ENCODE results near the gene CD8B.

The CD8B gene

DNA sequence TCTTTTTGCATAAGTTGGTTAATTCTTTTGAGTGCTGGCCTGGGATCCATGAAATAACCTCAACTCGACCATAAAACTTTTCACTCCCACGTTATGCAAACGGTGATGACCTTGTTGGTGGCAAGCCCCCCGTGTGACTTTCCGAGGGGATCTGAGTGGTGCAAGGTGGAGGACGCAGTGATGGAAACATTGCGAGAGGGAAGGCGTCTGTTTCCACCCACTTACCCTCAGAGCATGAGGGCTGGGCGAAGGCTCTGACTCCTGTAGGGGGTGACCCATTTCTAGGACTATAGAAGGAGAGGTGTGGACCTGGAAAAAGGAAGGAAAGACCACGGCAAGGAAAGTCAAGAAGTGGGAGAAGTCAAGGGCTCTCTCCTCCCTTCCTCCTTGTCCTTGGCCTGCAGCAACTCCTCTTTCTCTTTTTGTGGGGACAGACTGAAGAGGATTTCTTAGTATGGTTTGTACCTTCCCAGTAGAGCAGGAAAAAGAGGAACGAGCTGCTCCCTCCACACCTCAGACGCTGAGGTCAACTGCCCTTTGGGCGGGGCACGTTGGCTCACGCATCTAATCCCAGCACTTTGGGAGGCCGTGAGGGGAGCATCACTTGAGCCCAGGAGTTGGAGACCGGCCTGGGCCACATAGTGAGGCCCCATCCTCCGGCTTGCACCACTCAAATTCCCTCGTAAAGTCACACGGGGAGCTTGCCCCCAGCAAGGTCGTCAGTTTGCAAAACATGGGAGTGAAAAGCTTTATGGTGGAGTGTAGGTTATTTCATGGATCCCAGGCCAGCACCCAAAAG, 55.4 kb downstream of the CD8B start:
- Histone ChIP-seq H3K4me3 (replicated peaks; ENCODE audit: insufficient read depth, low read length) (no peak overlapping the region), H3K27me3 (ENCODE audit: insufficient read depth, poor library complexity, severe bottlenecking) (peaks cover 18% of the 10 kb centered on the region), H3K27ac (replicated peaks) (no peak overlapping the region)
- no peak for DNase-seq (ENCODE audit: low read depth in 1 of 2, low spot score in 1 of 2)
- TF ChIP-seq REST (IDR thresholded peaks at IDR 0.05; ENCODE audit: insufficient replicate concordance, low read depth) (no peak), SPI1 (IDR thresholded peaks at IDR 0.05; ENCODE audit: borderline replicate concordance, low read depth) (no peak), GABPA (IDR thresholded peaks at IDR 0.05; ENCODE audit: low read depth) (no peak), POLR2AphosphoS5 (IDR thresholded peaks at IDR 0.05; ENCODE audit: low read depth) (no peak)
- TF ChIP-seq, protein P1, sequence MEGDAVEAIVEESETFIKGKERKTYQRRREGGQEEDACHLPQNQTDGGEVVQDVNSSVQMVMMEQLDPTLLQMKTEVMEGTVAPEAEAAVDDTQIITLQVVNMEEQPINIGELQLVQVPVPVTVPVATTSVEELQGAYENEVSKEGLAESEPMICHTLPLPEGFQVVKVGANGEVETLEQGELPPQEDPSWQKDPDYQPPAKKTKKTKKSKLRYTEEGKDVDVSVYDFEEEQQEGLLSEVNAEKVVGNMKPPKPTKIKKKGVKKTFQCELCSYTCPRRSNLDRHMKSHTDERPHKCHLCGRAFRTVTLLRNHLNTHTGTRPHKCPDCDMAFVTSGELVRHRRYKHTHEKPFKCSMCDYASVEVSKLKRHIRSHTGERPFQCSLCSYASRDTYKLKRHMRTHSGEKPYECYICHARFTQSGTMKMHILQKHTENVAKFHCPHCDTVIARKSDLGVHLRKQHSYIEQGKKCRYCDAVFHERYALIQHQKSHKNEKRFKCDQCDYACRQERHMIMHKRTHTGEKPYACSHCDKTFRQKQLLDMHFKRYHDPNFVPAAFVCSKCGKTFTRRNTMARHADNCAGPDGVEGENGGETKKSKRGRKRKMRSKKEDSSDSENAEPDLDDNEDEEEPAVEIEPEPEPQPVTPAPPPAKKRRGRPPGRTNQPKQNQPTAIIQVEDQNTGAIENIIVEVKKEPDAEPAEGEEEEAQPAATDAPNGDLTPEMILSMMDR (IDR thresholded peaks at IDR 0.05; ENCODE audit: insufficient read depth, low read length): no peak

DNA sequence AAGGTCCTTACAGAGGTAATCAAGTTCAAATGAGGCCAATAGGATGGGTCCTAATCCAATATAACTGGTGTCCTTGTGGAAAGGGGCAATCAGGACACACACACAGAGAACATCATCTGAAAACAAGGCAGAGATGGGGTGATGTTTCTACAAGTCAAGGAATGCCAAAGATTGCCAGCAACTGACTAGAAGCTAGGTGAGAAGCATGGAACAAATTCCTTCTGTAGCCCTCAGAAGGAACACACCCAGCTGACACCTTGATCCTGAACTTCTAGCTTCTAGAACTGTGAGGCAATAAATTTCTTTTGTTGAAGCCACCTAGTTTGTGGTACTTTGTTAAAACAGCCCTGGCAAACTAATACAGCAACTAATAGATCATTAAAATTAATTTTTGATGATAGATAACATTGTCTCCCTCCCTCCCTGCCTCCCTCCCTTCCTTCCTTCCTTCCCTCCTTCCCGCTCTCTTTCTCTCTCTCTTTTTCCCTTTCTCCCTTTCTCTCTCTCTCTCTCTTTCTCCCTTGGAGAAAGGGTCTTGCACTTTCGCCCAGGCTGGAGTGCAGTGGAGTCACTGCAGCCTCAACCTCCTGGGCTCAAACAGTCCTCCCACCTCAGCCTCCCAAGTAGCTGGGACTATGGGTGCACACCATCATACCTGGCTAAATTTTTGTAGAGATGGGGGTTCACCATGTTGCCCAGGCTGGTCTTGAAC, 60.7 kb downstream of the CD8B start:
- DNase-seq (ENCODE audit: low read depth in 1 of 2, low spot score in 1 of 2): no peak
- TF ChIP-seq POLR2AphosphoS5 (IDR thresholded peaks at IDR 0.05; ENCODE audit: low read depth) (no peak), REST (IDR thresholded peaks at IDR 0.05; ENCODE audit: insufficient replicate concordance, low read depth) (no peak), SPI1 (IDR thresholded peaks at IDR 0.05; ENCODE audit: borderline replicate concordance, low read depth) (no peak), GABPA (IDR thresholded peaks at IDR 0.05; ENCODE audit: low read depth) (no peak)
- TF ChIP-seq, protein P1 (IDR thresholded peaks at IDR 0.05; ENCODE audit: insufficient read depth, low read length): no peak
- no peak overlapping the region for H3K27ac ChIP-seq (replicated peaks)
- H3K4me3 ChIP-seq (replicated peaks; ENCODE audit: insufficient read depth, low read length): no peak overlapping the region
- H3K27me3 ChIP-seq (ENCODE audit: insufficient read depth, poor library complexity, severe bottlenecking): no peaks in the 10 kb centered on the region

DNA sequence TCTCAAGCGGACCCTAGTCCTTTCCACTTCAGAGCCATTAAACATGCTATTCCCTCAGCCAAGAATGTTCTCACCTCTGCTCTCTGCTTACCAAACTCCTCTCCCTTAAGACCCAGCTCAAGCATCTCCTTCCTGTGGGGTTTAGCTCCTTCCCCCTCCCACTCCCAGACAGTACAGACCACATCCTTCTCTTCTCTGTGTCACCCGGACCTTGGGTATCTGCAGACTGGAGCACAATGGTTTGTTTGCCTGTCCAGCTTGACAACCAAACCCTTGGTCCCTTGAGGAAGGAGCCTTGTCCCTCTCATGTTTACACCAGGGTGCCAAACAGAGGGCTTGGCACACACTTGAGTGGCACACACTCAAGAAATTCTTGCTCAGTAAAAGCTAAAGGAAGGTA, 66.8 kb downstream of the CD8B start:
- no peak for DNase-seq (ENCODE audit: low read depth in 1 of 2, low spot score in 1 of 2)

More for the DNA sequence above, 66.8 kb downstream of the CD8B start:
- TF ChIP-seq REST (IDR thresholded peaks at IDR 0.05; ENCODE audit: insufficient replicate concordance, low read depth) (no peak), GABPA (IDR thresholded peaks at IDR 0.05; ENCODE audit: low read depth) (no peak)
- H3K27me3 ChIP-seq (ENCODE audit: insufficient read depth, poor library complexity, severe bottlenecking): peaks cover 21% of the 10 kb centered on the region
- no peak overlapping the region for H3K4me3 ChIP-seq (replicated peaks; ENCODE audit: insufficient read depth, low read length)
- H3K27ac ChIP-seq (replicated peaks): no peak overlapping the region
